T47D (cell line): ENCODE data around the gene FER1L5.
A peak's percentile ranks its signal among the peaks of the same experiment; 100 is the strongest.

Experiments used
- DNase-seq, 2 experiments: peaks; one replicate each; pipeline versions ENCODE4 v3.0.0 to v3.0.0-alpha.2; 2011 to 2012; ENCODE audit warnings: low read depth in 1 of 2, low spot score in 1 of 2
- JUND ChIP-seq: IDR thresholded peaks from 2 replicates; pipeline ENCODE4 v1.6.1; 2012; ENCODE audit warnings: low read depth
- in situ Hi-C: cut with HindIII; loops from 2 replicates; pipeline ENCODE4 v1.10.0; 2016; ENCODE audit warnings: low sequenced_read_pairs, low pct_unique_long_range_greater_than_20kb

The FER1L5 gene

DNA sequence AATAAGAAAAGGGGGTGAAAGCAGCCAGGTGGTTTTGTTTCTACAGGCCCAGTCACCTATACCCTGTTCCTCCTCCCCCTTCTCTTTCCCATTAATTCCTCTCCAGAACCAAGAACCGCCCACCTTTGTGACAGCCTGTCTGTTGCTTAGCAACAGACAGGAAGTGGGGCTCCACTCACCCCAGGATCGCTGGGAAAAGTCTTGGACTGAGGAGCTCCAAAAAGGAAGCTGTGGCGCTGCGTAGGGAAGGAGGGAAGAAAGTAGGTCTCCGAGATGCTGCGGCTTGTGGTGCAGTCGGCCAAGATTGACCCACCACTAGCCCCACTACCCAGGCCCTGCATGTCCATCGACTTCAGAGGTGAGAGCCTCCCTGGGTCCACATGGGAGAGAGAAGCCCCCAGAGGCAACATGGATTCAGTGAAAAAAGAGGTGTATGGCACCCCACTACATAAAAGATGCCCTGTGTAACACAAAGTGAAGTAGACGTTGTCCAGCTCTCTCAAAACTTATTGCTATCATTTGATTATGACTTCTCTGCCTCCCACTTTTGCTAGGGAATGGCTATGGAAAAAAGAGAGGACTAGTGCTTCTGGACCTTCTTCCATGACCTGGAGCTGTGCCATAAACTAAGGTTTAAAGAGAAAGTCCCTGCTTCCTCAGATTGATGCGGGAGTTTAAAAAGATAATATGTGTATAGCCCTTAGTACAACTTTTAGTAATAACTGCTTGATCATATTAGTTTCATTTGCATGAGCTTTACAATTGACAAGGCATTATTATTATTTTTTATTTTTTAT, at the start of gene FER1L5:
FER1L5 (plus strand) TSS at position 201 of the 797 bp plus-strand sequence; CDS start at position 274, 73 bp downstream.
- in situ Hi-C loops = no loop called here
- TF ChIP-seq JUND = no peak
- no peak for DNase-seq

DNA sequence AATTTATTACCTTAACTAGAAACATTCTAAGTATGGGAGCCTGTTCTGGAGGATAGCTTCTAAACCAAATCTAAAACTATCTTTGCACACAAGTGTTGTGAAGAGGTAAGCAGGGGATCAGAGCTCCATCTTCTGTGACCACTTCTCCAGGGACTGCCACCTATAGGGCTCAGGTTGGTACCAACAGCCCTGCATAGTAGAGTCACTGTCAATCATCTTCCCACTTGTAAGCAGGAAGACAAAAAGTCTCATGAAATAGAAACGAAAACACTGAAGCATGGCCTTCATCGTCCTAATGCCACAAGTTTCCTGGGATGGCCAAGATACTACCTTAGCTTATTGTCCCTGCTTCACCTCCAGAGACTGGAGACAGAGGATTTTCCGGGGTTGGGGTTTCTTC, 48.3 kb upstream of the FER1L5 start:
- in situ Hi-C loops = no loop called here

GRCh38 chr2:96594691-96595152, 47.8 kb upstream of the FER1L5 start:
- in situ Hi-C loops = no loop called here
- no peak for DNase-seq
- no peak for TF ChIP-seq JUND

More for the DNA sequence above, 48.3 kb upstream of the FER1L5 start:
- DNase-seq = no peak
- TF ChIP-seq JUND = no peak

DNA sequence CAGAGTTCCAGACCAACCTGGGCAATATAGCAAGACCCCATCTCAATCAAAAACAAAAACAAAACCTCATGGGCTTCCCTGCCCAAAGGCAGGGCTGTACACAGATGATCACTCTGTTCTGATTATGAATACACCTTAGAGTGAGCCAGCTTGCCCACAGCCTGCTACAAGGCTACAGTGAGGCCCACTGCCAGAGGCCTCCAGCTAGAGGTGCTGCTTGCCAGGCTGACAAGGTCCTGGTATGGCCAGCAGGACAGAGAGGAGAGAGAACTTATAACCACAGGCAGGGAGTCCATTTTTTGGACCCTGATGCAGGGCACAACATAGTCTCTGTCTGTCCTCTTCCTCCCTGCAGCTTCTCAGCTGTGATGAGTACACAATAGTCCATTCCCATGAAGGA, 46.0 kb upstream of the FER1L5 start:
- in situ Hi-C loops = no loop called here
- DNase-seq = no peak
- no peak for TF ChIP-seq JUND

DNA sequence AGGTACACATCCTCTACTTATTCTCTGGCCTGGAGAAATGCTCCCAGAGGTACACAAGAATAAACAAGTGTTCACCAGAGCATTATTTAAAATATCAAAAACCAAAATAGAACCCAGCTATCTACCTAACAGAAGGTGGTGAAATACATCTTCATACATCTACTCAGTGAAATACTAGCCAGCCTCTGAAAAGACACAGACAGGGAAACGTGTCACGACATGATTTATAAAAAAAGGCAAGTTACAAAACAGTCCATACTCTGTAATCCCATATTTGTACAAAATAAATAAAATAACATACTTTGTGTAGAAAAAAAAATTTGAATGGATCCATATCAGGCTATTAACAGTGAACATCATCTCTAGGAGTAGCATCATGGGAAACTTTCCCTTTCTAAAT, 42.6 kb upstream of the FER1L5 start:
- TF ChIP-seq JUND = no peak
- no peak for DNase-seq
- in situ Hi-C loops = no loop called here

- in situ Hi-C loops = no loop called here
- no peak for DNase-seq
- TF ChIP-seq JUND = no peak
Observed at GRCh38 chr2:96601382-96602292, 40.9 kb upstream of the FER1L5 start.

GRCh38 chr2:96602330-96602823, 40.2 kb upstream of the FER1L5 start:
- in situ Hi-C loops = no loop called here
- peak in 1 of 2 experiments; percentile 56 for DNase-seq
- no peak for TF ChIP-seq JUND

GRCh38 chr2:96604104-96604503, 38.5 kb upstream of the FER1L5 start:
- DNase-seq = peak in 1 of 2 experiments; percentile 39
- no peak for TF ChIP-seq JUND
- in situ Hi-C loops = no loop called here

DNA sequence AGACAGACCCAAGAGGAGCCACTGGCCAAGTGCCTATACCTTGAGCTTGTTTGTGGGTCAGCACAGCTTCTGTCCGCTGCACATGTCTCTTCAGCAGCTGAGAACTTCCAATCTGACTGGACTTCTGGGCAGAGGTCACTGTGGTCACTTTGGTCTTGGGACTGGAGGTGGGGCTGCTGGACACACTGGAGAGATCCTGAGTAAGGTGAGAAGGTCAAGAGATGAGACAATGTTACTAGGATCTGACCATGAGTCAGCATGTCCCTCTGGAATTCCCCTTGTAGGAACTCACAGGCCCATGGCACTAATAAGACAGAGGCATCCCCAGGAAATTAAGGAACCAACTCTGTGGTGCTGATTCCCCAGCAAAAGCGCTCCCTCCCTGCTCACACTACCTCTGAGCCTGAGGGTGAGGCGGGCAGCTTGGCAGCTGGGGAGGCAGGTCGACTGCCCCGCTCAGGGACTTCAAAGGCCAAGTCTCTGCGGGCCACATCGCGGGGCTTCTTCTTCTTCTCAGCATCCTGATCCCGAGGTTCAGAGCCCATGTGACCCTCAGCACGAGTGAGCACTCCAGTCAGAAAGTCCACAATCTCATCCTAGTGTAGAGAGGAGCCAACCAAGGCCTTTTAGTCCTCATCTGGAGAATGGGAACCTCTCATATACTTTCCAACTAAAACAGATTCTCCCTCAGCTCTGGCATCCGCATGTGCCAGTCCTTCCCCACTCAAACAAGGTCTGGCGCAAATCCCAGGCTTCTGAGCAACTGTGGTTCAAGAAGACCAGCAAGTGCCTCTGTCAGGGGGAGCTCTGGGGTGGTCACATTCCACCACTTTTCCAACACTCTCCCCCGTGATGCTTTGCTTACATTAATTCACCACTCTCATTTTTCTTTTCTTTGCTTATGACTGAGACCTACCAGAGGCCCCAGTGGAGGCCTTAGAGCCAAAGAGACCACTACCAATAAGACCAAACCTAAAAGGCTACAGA, 33.8 kb upstream of the FER1L5 start:
- TF ChIP-seq JUND = no peak
- in situ Hi-C loops = no loop called here
- no peak for DNase-seq

DNA sequence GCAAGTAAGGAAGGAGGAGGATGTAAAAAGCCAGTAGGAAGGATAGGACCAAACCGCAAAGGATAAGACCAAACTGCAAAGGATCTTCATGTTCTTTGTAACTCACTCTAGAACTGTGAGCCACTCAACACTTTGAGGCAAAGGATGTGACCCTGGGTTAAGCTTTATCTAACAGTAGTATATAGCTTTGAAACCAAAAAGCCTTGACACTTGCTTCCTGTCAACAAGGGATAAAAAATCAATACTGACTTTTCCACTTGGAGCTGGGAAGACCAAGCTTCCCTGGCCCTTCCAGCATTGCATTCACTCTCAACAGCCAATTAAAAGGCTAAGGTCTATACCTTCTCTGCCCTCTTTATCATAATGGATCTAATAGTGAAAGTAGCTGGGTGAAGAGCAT, 26.4 kb upstream of the FER1L5 start:
- DNase-seq = no peak
- TF ChIP-seq JUND = no peak
- in situ Hi-C loops = no loop called here

GRCh38 chr2:96616535-96616934, 26.0 kb upstream of the FER1L5 start:
- in situ Hi-C loops = no loop called here
- TF ChIP-seq JUND = no peak
- no peak for DNase-seq

DNA sequence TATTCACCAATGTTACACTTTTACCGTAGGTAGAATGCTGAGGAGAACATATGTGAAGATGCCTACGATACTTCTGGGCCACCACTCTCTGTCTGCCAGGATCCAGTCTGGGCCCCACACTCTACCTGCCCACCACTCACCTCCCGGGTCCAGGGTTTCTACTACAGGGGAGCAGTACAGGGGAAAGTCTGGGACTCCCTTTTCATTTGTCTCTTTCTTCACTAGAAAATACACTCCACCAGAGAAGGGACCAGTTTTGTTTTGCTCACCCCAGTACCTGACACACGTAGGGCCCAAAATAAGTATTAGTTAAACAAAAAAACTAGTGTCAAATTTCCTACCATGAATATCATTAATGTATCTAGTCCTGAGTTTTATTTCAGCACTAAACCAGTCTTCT, 25.6 kb upstream of the FER1L5 start:
- in situ Hi-C loops = no loop called here
- no peak for TF ChIP-seq JUND
- no peak for DNase-seq
